Measurements from ENCODE around the gene POLR3C.
"Not testable (repeated sequence)": the region's sequence is repeated elsewhere in the genome, so short reads cannot be mapped to it uniquely, and the experiment has no call there.

DNA sequence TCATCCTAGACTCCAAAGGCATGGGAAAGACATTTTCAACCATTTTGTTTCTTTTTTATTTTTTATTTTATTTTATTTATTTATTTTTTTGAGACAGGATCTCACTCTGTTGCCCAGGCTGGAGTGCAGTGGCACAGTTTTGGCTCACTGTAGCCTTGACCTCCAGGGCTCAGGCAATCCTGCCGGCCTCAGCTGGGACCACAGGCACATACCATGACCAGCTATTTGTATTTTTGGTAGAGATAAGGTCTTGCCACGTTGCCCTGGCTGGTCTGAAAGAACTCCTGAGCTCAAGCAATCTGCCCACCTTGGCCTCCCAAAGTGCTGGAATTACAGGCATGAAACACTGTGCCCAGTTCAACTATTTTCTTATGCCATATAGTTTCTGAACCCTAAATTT lies 32.1 kb upstream of the POLR3C start:
- not testable (repeated sequence) for TF ChIP-seq POLR2AphosphoS5 (IDR thresholded peaks at IDR 0.05; ENCODE audit: borderline replicate concordance, low read depth, low read length); FOXP2 (optimal IDR thresholded peaks at IDR 0.05; ENCODE audit: control extremely low read depth, extremely low read length, insufficient read depth)

Data from SK-N-MC (cell line).